Measurements from ENCODE around the gene DGKH. TPM values are rescaled to one million over a fixed set of nuclear protein-coding genes. Genes with fewer than 3 reads are reported as not detected.

Gene DGKH
- total and polyA plus RNA-seq, 8 donors = 0.61 to 41.5 (median 11.7) TPM

DNA sequence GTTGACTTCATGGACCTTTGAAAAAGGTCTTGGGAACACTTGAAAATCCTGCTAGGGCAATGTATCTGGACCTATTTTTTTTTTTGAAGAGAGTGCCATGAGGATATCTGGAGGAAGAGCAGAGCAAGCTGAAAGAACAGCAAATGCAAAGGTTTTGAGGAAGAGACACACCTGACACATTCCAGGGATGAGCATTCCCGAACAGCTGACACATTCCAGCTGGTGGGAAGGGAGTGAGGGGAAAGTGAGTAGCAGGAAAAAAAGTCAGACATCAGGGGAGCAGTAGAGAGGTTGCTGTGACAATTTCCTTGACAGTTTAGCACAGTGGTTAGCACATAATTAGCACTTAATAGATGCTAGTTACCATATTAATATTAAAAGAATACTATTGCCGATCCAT lies 14.7 kb downstream of the DGKH start:
- no peaks in the 10 kb centered on the region for H3K9me3 ChIP-seq
- 90 to 98% (median 95%) methylated on average over 2 of the region's 2 CpGs for WGBS, 5 donors
- H3K36me3 ChIP-seq = peaks cover 0 to 15% (median 5%) of the 10 kb centered on the region in 4 donors
- no peaks in the 10 kb centered on the region for H3K4me1 ChIP-seq
- H3K4me3 ChIP-seq = no peak overlapping the region
- DNase-seq = no peak
- H3K27me3 ChIP-seq = no peaks in the 10 kb centered on the region
- TF ChIP-seq POLR2AphosphoS5 (IDR thresholded peaks at IDR 0.05) (no peak), EP300 (IDR thresholded peaks at IDR 0.05) (no peak), POLR2A (IDR thresholded peaks at IDR 0.05) (no peak)
- TF ChIP-seq, protein P1, sequence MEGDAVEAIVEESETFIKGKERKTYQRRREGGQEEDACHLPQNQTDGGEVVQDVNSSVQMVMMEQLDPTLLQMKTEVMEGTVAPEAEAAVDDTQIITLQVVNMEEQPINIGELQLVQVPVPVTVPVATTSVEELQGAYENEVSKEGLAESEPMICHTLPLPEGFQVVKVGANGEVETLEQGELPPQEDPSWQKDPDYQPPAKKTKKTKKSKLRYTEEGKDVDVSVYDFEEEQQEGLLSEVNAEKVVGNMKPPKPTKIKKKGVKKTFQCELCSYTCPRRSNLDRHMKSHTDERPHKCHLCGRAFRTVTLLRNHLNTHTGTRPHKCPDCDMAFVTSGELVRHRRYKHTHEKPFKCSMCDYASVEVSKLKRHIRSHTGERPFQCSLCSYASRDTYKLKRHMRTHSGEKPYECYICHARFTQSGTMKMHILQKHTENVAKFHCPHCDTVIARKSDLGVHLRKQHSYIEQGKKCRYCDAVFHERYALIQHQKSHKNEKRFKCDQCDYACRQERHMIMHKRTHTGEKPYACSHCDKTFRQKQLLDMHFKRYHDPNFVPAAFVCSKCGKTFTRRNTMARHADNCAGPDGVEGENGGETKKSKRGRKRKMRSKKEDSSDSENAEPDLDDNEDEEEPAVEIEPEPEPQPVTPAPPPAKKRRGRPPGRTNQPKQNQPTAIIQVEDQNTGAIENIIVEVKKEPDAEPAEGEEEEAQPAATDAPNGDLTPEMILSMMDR (IDR thresholded peaks at IDR 0.05) = no peak
- no peak overlapping the region for H3K27ac ChIP-seq
- intact Hi-C loops (cut with DNase I; ENCODE audit: low total_unique reads) = no loop called here

DNA sequence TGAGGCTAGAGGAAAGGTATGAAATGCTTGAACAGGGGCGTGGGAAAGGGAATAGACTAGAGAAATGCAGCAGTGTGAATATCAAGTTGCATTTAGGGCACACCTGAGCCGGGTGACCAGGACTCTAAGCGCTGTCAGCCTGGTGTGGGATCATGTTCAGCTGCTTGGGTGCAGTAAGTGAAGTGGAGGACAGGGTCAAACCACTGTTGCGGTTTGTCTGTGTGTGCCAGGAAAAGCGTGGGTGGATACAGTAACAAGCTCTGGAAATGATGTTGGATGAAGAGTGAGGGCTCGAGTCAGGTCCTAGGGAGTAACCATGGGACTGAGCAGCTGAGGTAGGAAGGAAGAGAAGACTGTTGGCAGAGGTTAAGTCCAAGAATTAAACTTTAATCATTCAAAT lies 15.8 kb downstream of the DGKH start:
- no peaks in the 10 kb centered on the region for H3K27me3 ChIP-seq
- no peaks in the 10 kb centered on the region for H3K4me1 ChIP-seq
- no peak for TF ChIP-seq POLR2A (IDR thresholded peaks at IDR 0.05)
- no peak for TF ChIP-seq EP300 (IDR thresholded peaks at IDR 0.05)
- TF ChIP-seq, protein P1 (IDR thresholded peaks at IDR 0.05) = no peak
- TF ChIP-seq POLR2AphosphoS5 (IDR thresholded peaks at IDR 0.05) = no peak
- peaks cover 0 to 10% (median 3%) of the 10 kb centered on the region in 4 donors for H3K36me3 ChIP-seq
- H3K9me3 ChIP-seq = no peaks in the 10 kb centered on the region
- no peak overlapping the region for H3K4me3 ChIP-seq
- WGBS, 5 donors = 65 to 84% (median 78%) methylated on average over 6 of the region's 6 CpGs
- intact Hi-C loops (cut with DNase I; ENCODE audit: low total_unique reads) = no loop called here
- H3K27ac ChIP-seq = no peak overlapping the region
- DNase-seq = no peak

DNA sequence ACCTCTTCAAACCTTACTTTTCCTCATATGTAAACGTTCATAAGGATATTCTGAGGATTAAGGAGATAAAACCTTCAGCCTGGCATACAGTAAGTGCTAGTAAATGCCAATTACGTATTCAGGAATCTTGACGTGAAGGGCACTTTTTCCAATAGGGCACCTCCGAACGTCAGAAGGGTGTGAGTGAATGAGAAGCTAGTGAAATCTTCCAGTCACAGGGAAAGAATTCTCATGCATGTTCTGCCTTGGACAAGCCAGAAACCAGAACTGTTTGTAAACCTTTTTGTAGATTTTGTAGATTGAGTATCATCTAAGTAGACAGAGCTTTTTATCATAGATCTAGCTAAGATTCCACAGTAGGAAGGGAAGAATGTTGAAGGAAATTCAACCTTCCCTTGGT lies 16.5 kb downstream of the DGKH start:
- no peak for DNase-seq
- H3K36me3 ChIP-seq = peaks cover 0 to 10% (median 3%) of the 10 kb centered on the region in 4 donors
- no peaks in the 10 kb centered on the region for H3K4me1 ChIP-seq
- TF ChIP-seq POLR2AphosphoS5 (IDR thresholded peaks at IDR 0.05) (no peak), POLR2A (IDR thresholded peaks at IDR 0.05) (no peak)
- no peaks in the 10 kb centered on the region for H3K27me3 ChIP-seq
- intact Hi-C loops (cut with DNase I; ENCODE audit: low total_unique reads) = no loop called here
- H3K9me3 ChIP-seq = no peaks in the 10 kb centered on the region
- no peak overlapping the region for H3K27ac ChIP-seq
- 69 to 83% (median 77%) methylated on average over 5 of the region's 5 CpGs for WGBS, 5 donors
- no peak overlapping the region for H3K4me3 ChIP-seq

DNA sequence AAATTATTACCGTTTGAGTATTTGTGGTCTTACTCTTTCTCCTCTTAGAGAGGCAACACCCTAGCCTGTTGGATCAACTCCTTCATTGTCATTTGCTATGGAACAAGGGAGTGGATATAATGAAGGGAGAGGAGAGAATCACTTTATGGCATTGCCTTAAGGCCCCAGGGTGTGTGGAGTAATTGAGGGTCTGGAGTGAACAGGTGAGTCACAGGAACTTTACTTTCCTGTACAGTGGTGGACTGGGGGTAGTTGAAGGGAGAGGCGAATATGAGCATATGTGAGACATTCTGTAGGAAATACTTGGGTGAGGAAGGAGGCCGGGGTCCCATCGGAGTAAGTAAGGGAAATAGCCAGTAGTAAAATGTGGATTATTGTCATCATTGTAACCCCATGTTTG lies 17.0 kb downstream of the DGKH start:
- no peak for TF ChIP-seq EP300 (IDR thresholded peaks at IDR 0.05)
- TF ChIP-seq POLR2AphosphoS5 (IDR thresholded peaks at IDR 0.05) = no peak
- no peak for TF ChIP-seq POLR2A (IDR thresholded peaks at IDR 0.05)
- TF ChIP-seq, protein P1 (IDR thresholded peaks at IDR 0.05) = no peak

DNA sequence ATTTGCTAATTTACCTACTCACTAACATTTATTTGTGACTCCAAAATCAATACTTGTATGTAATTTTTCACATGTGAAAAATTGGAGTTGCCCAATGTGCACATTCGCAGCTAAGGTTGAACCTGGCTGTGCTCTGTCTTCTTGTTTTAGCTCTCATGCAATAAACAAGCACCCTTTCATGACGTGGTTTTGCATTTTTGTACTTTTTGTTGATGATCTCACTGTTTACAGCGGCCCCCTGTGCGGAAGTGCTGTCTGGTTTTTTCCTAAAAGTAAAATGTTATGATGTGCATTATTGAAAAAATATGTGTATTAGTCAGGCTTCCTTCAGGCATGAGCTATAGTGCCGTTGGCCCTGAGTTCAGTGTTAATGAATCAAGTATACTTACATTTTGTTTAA lies 18.1 kb downstream of the DGKH start:
- intact Hi-C loops (cut with DNase I; ENCODE audit: low total_unique reads) = no loop called here
- 71 to 84% (median 76%) methylated on average over 5 of the region's 5 CpGs for WGBS, 5 donors
- Histone ChIP-seq H3K36me3 (peaks cover 0 to 10% (median 3%) of the 10 kb centered on the region in 4 donors), H3K4me3 (no peak overlapping the region), H3K9me3 (no peaks in the 10 kb centered on the region), H3K27me3 (no peaks in the 10 kb centered on the region), H3K4me1 (peaks cover 0 to 8% (median 0%) of the 10 kb centered on the region in 4 donors), H3K27ac (no peak overlapping the region)
- TF ChIP-seq, protein P1 (IDR thresholded peaks at IDR 0.05) = no peak
- TF ChIP-seq POLR2A (IDR thresholded peaks at IDR 0.05) (no peak), EP300 (IDR thresholded peaks at IDR 0.05) (no peak), POLR2AphosphoS5 (IDR thresholded peaks at IDR 0.05) (no peak)
- DNase-seq = no peak

More for the DNA sequence above, 17.0 kb downstream of the DGKH start:
- Histone ChIP-seq H3K27ac (no peak overlapping the region), H3K4me3 (no peak overlapping the region), H3K4me1 (no peaks in the 10 kb centered on the region), H3K27me3 (no peaks in the 10 kb centered on the region), H3K36me3 (peaks cover 0 to 10% (median 3%) of the 10 kb centered on the region in 4 donors), H3K9me3 (no peaks in the 10 kb centered on the region)
- DNase-seq = no peak
- 90 to 97% (median 94%) methylated on average over 4 of the region's 4 CpGs for WGBS, 5 donors
- intact Hi-C loops (cut with DNase I; ENCODE audit: low total_unique reads) = no loop called here
